GM18867 (cell line): Measurements from ENCODE around the gene WDR53.
"Not testable (repeated sequence)": the region's sequence is repeated elsewhere in the genome, so short reads cannot be mapped to it uniquely, and the experiment has no call there.

Experiments used
- ATAC-seq: cut with Tn5 transposase; IDR thresholded peaks from one replicate; pipeline ENCODE4 v1.9.1; 2021; ENCODE audit warnings: mild to moderate bottlenecking, moderate library complexity; ENCODE audit not compliant: unreplicated experiment

Gene WDR53

GRCh38 chr3:196518966-196519717 lies 49.2 kb downstream of the WDR53 start:
- ATAC-seq = no peak

GRCh38 chr3:196517919-196518318 lies 50.4 kb downstream of the WDR53 start:
- ATAC-seq = no peak

DNA sequence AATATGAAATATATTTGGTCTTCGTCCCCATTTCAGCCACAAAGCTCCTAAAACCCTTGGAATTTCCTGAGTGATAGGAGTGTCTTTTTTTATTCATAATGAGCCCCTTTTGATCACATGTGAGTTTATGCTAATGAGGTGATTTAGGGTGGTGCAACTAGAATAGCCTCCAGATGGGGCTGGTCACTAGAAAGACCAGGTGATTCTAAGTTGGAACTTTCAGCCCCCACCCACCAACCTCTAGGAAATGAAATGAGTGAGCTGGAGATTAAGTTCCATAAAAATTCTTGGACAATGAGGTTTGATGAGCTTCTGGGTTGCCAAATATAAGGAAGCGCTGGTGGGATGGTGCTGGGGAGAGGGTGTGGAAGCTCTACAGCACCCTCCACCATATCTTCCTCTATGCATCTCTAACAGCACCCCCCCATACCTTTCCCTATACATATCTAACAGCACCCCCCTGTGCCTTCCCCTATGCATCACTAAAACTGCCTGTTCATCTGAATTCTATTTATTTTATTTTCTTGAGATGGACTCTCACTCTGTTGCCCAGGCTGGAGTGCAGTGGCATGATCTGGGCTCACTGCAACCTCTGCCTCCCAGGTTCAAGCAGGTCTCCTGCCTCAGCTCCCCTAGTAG lies 51.1 kb downstream of the WDR53 start:
- no peak for ATAC-seq

GRCh38 chr3:196514913-196515621 lies 53.3 kb downstream of the WDR53 start, which contains the start of gene SMCO1:
Gene SMCO1 (minus strand): TSS chr3:196515346. CDS start chr3:196515209, 137 bp downstream.
- ATAC-seq = no peak

DNA sequence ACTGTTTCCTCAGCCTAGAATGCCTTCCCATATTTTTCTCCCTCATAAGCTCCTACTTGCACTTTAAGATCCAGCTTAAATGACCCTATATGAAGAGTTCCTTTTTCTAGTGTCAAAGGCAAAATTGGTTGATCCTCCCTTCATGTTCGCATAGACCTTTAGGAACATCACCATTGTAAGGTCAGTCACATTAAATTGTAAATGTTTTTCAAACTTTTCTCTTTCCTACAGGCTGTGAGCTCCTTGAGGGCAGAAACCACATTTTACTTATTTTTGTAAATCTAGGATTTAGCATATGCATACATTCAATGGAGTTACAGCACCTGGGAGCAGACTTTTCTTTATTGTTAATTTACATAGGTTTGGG lies 54.0 kb downstream of the WDR53 start:
- no peak for ATAC-seq

DNA sequence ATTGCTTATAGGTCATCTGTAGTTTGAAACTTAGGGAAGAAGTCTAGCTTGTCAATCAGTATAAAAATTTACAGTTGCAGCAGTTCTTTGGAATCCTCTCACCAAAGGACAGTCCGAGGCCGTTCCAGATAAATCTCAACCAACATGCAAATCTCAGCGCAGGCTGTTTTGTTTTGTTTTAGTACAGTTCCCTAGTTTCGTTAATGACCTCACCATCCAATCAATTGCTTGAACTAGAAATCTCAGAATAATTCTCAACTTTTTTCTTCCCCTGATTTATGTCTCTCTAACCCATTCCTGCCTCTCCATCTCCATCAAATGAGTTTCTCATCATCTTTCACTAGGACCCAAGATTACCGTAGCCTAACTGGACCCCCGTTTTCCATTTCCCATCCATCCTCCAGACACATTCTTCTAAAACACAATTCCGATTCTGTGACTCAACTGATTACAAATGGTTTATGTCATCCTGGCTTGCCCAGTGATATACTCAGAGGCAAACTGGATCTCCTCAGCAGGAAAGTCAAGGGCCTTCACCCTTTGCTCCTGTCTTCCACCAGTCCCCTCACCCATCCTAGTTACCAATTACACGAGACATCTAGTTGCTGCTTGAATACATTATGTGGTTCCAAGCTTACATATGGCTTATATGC lies 54.5 kb downstream of the WDR53 start:
- no peak for ATAC-seq

GRCh38 chr3:196511646-196512425 lies 56.5 kb downstream of the WDR53 start:
- not testable (repeated sequence) for ATAC-seq

GRCh38 chr3:196511108-196511507 lies 57.2 kb downstream of the WDR53 start:
- not testable (repeated sequence) for ATAC-seq

GRCh38 chr3:196506687-196507086 lies 61.7 kb downstream of the WDR53 start:
- no peak for ATAC-seq

DNA sequence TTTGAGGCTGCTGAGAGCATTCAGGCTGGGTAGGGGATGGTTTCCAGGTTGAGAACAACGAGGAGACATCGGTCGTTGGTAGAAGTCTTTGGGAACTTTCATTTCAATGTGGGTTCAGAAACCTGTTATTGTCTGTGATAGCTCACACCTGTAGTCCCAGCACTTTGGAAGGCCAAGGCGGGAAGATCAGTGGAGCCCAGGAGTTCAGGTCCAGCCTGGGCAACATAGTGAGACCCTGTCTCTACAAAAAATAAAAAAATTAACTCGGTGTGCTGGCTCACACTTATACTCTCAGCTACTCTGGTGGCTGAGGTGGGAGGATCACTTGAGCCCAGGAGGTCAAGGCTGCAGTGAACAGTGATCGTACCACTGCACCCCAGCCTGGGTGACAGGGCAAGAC lies 63.8 kb downstream of the WDR53 start:
- no peak for ATAC-seq
